Urinary bladder (tissue), 4 donors: ENCODE results near the gene LCE1C. TPM values are rescaled to one million over a fixed set of nuclear protein-coding genes. Genes with fewer than 3 reads are reported as not detected.

Experiments used
- DNase-seq: peaks from one replicate; pipeline ENCODE4 v3.0.0-alpha.2; 2015; ENCODE audit errors: extremely low spot score
- H3K27ac ChIP-seq: one replicate; pipeline ENCODE4 v1.5.1; 2013; ENCODE audit warnings: low read depth, mild to moderate bottlenecking, moderate library complexity
- H3K36me3 ChIP-seq: one replicate; pipeline ENCODE4 v1.6.1; 2013; ENCODE audit warnings: mild to moderate bottlenecking, moderate library complexity; ENCODE audit not compliant: insufficient read depth
- H3K4me1 ChIP-seq: one replicate; pipeline ENCODE4 v1.6.1; 2013; ENCODE audit warnings: mild to moderate bottlenecking, moderate library complexity; ENCODE audit not compliant: insufficient read depth
- H3K4me3 ChIP-seq: one replicate; pipeline ENCODE4 v1.5.1; 2013; ENCODE audit warnings: low read depth, low read length
- WGBS: extraction: QIAGEN DNeasy Blood & Tissue Kit; methylation state at CpG from one replicate; pipeline ENCODE4 v1.1.7; 2013; 5-methylcytosine and 5-hydroxymethylcytosine counted together
- polyA plus RNA-seq: library from polyadenylated mRNA; stranded (reverse); fragments of 200-250 nt; gene quantifications from one replicate; pipeline ENCODE4 v1.2.3, GENCODE V29; 2013
- total RNA-seq: library from RNA; depleted of rRNA; stranded (reverse); fragments of >200 nt; gene quantifications from one replicate; pipeline ENCODE4 v1.2.3, GENCODE V29; 2014
- donor health status: healthy with polysubstance abuse.
- donor health status: healthy.

Gene LCE1C, protein sequence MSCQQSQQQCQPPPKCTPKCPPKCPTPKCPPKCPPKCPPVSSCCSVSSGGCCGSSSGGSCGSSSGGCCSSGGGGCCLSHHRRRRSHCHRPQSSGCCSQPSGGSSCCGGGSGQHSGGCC
- total RNA-seq, result not detected
- polyA plus RNA-seq, result not detected

DNA sequence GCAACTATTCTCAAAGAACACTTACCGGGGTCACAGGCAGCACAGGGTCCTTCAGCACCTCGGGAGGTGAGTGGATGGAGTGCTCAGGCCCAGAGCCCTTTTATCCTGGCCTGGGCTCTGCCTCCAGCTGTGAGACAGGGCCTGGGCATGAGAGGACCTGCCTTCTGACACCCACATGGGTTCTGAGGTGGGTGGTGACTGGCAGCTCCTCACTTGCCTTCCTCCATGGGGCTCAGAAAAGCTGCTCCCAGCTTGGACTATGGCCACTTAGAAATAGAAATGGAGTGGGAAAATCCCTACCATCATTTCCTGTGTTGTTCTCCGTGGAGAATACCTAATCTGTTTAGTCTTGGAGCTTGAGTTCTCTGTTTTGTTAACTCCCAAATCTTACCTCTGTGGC is at the start of gene LCE1C:
Gene LCE1C (minus strand): TSS at position 76 of the 400 bp plus-strand sequence. CDS start 1,173 bp downstream, outside the sequence.
- H3K27ac ChIP-seq, result no peak within 1 kb of the TSS
- no peaks in the 10 kb centered on the region for H3K4me1 ChIP-seq
- no peaks in the 10 kb centered on the region for H3K36me3 ChIP-seq
- WGBS, result 55% methylated on average over 3 of the region's 3 CpGs
- H3K4me3 ChIP-seq, result no peak within 1 kb of the TSS
- no peak for DNase-seq

DNA sequence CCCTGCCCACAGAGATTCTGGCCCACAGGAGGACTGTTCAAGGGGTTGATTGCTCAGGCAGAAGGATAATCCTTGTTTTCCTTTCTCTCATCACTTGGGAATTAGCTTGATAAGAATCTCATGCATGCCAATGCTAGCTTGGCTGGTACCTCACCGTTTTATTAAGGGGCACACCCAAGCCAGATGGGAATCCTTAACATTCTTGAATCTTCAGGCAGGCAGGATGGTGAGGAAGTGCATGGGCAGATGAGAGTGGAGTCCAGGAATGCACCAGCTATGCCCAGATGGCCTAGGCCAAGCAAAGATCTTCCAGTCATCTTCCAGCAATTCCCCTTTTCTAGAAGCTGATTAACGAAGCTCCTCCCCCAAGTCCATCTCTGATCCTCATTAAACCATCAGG is 49.2 kb upstream of the LCE1C start:
- Histone ChIP-seq H3K4me3 (no peak overlapping the region), H3K4me1 (no peaks in the 10 kb centered on the region), H3K36me3 (no peaks in the 10 kb centered on the region), H3K27ac (no peak overlapping the region)
- WGBS, result 60% methylated on average over 2 of the region's 2 CpGs
- no peak for DNase-seq

DNA sequence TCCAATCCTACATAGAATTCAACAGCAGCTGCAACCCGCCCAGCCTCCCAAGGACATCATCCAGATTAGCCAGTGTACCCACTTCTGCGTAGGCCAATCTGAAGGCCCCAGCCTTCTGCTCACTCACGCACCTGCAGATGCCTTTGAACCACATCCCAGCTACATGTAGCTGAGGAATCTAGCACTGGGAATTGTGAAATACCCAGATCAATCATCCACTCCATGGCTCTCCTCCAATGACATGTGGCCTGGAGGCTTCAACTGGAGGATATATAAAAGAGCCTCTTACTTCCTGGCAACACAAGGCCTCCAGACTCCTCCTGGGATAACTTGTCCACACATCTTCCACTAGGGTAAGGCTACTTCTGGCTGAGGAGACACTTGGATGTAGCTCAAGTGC is 36.1 kb upstream of the LCE1C start, which contains the start of gene LCE6A:
Gene LCE6A (plus strand): TSS at position 301 of the 400 bp plus-strand sequence. CDS start 665 bp downstream, outside the sequence.
- H3K36me3 ChIP-seq, result no peaks in the 10 kb centered on the region
- H3K4me1 ChIP-seq, result no peaks in the 10 kb centered on the region
- no peak within 1 kb of the TSS for H3K4me3 ChIP-seq
- H3K27ac ChIP-seq, result no peak within 1 kb of the TSS
- 79% methylated on average over 3 of the region's 3 CpGs for WGBS
- no peak for DNase-seq

DNA sequence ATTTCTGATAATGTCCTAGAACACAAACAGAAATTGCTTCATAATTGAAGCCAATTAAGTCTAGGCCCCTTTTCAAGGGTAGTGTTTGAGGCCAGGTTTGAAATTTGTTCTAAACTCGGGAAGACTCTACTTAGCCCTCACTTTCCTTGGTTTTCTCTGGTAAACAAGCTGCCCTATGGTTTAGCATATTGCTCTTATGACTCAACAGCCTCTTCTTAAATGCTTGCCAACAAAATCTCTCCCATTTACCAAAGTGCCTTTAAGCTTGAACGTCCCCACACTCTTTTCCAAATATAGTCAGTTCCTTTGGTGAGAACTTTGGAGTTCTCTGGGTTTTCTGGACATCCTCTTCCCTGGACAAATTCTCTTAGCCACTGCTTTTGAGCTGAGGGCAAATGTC is 30.4 kb upstream of the LCE1C start:
- WGBS, result 41% methylated on average over 2 of the region's 2 CpGs
- Histone ChIP-seq H3K36me3 (no peaks in the 10 kb centered on the region), H3K4me1 (no peaks in the 10 kb centered on the region), H3K4me3 (no peak overlapping the region), H3K27ac (no peak overlapping the region)
- no peak for DNase-seq

DNA sequence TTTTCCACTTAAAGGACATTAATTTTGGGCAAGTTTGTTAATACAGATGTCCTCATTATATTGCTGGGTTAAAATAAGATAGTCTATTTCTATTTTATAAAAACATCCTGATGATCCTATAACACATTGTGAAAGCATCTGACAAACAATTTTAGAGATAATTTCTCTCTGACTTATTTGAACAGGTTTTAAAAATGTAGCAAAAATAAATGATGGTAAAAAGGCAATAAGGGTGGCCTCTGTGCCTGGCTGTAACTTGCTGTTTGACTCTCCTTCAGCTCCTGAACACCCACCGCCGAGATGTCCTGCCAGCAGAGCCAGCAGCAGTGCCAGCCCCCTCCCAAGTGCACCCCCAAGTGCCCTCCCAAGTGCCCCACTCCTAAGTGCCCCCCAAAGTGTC is 20.7 kb upstream of the LCE1C start, which contains the start of gene LCE1A:
Gene LCE1A (plus strand): TSS at position 301 of the 400 bp plus-strand sequence. CDS start 0 bp downstream, at position 301.
- H3K36me3 ChIP-seq, result no peaks in the 10 kb centered on the region
- no peak within 1 kb of the TSS for H3K4me3 ChIP-seq
- H3K27ac ChIP-seq, result no peak within 1 kb of the TSS
- 69% methylated on average over 2 of the region's 2 CpGs for WGBS
- H3K4me1 ChIP-seq, result no peaks in the 10 kb centered on the region
- no peak for DNase-seq

DNA sequence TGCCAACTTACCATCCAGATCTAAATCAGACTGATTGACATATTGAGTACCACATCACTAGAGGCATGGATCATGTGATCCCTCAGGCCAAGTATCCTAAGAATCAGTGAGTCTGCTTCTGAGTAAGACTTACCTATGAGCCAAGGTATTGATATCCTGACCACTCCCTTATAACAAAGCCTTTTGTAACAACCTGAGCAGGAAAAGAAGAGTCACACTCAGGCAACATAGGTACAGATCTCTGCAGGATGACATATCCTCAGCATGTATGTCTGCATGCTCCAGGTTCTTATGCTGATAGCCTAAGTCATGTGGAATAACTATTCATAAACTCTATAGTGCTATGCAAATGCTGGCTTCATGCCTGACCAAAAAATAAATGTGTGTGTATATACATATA is 18.5 kb upstream of the LCE1C start:
- no peak overlapping the region for H3K4me3 ChIP-seq
- no peaks in the 10 kb centered on the region for H3K4me1 ChIP-seq
- no peak overlapping the region for H3K27ac ChIP-seq
- no peaks in the 10 kb centered on the region for H3K36me3 ChIP-seq
- DNase-seq, result no peak

DNA sequence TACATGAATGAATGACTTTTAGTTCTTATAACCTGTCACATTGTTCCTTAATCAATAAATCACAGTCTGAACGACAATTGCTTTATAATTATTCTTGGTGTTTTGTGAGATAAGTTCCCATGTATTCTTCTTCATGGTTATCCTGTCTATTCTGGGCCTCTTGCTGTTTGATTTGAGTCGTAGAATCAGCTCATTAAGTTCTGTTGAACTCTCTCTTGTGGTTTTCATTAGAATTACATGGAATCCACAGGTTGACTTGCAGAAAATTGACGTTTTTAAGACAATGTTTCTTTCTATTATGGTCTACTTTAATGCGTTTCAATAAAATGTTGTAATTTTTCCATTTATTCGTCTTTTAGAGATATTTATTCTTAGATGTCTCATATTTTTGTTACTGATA is 16.8 kb upstream of the LCE1C start:
- 39% methylated on average over 5 of the region's 5 CpGs for WGBS
- H3K36me3 ChIP-seq, result no peaks in the 10 kb centered on the region
- H3K4me3 ChIP-seq, result no peak overlapping the region
- H3K4me1 ChIP-seq, result no peaks in the 10 kb centered on the region
- DNase-seq, result no peak
- H3K27ac ChIP-seq, result no peak overlapping the region

DNA sequence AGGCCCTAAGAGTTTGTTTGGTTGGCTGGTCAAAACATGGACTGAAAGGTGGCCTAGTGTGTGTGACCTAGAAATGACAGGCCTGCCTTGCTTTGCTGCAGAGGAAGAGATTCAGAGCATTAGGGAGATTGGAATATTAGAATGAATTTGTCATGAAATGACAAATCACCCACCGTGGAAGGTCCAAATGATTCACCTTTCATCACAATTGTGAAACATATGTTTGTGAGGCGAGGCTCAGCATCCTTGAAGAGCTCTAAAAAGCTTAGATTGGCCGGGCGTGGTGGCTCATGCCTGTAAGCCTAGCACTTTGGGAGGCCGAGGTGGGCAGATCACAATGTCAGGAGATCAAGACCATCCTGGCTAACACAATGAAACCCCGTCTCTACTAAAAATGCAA is 10.9 kb upstream of the LCE1C start:
- Histone ChIP-seq H3K27ac (no peak overlapping the region), H3K4me3 (no peak overlapping the region), H3K4me1 (no peaks in the 10 kb centered on the region), H3K36me3 (no peaks in the 10 kb centered on the region)
- no peak for DNase-seq
- 87% methylated on average over 6 of the region's 6 CpGs for WGBS

DNA sequence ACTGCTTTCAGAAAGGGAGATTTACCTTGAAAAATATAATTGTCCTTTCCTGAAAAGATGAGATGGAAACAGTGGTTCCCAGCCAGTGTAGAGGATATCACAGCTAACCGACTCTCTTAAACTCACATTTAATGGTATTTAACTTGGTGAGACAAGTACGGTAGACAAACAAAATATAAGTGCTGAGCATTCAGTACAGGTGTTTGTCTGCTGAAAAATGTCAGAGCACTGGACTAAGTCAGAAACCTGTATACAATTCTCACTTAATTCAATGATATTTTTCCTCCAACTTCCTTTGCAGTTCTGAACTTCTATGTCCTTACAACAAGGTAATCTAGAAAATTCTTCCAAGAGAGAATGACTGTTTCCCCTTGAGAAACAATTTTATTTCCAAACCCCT is 5.2 kb upstream of the LCE1C start, which contains the start of gene LCE1B:
Gene LCE1B (plus strand): TSS at position 301 of the 400 bp plus-strand sequence. CDS start 476 bp downstream, outside the sequence.
- Histone ChIP-seq H3K4me1 (no peaks in the 10 kb centered on the region), H3K4me3 (no peak within 1 kb of the TSS), H3K27ac (no peak within 1 kb of the TSS), H3K36me3 (no peaks in the 10 kb centered on the region)
- WGBS, result 63% methylated on average over 2 of the region's 2 CpGs
- no peak for DNase-seq

DNA sequence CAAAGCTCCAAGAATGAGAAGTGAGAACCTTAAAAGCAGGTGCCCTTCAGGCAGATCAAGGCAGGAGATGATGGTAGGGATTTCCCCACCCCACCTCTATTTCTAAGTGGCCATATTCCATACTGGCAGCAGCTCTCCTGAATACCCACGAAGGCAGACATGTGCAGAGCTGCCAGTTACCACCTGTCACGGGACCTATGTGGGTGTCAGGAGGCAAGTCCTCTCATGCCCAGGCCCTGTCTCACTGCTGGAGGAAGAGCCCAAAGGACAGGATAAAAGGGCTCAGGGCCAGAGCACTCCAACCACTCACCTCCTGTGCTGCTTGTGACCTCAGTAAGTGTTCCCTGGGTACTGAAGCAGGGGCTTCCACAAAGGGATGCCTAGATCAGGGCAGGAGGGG is 4.6 kb upstream of the LCE1C start:
- Histone ChIP-seq H3K4me1 (no peaks in the 10 kb centered on the region), H3K4me3 (no peak overlapping the region)
- WGBS, result 79% methylated on average over 2 of the region's 2 CpGs

DNA sequence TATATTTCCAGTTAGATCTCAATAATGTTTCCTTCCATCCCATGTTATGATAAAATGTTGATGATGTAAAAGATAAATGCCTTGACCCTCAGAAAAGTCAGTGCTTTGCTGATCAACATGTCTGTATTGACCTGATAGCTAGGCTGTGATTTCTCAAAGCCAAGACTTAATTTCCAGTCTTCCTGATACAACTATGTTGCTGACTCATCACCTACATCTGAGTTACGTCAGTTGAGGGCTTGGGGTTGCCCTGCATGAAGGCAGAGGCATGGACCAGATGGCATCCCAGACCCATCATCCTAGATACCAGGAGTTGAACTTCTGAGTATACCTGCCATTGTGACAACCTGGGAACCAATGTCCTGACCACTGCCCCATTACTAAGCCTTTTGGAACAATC is 5.1 kb downstream of the LCE1C start:
- Histone ChIP-seq H3K4me3 (no peak overlapping the region), H3K4me1 (no peaks in the 10 kb centered on the region), H3K36me3 (no peaks in the 10 kb centered on the region), H3K27ac (no peak overlapping the region)
- DNase-seq, result no peak
- 54% methylated on average over 1 of the region's 1 CpG for WGBS

More for the DNA sequence above, 4.6 kb upstream of the LCE1C start:
- DNase-seq, result no peak
- Histone ChIP-seq H3K27ac (no peak overlapping the region), H3K36me3 (no peaks in the 10 kb centered on the region)

DNA sequence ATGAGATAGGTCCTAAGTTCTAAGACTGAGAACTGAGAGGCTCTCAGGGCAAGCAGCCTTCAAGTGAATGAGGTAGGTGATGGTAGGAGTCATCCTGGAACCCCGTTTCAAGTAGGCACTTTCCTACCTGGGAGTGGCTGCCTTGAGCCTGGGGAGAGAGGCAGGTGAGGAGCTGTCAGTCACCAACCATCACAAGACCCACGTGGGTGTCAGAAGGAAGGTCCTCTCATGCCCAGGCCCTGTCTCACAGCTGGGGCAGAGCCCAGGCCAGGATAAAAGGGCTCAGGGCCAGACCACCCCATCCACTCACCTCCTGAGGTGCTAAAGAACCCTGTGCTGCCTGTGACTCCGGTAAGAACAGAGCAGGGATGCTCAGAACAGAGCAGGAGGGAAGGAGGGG is 10.0 kb downstream of the LCE1C start, which contains the start of gene LCE1D:
Gene LCE1D (plus strand): TSS at position 301 of the 400 bp plus-strand sequence. CDS start 1,074 bp downstream, outside the sequence.
- DNase-seq, result no peak
- no peaks in the 10 kb centered on the region for H3K4me1 ChIP-seq
- no peak within 1 kb of the TSS for H3K4me3 ChIP-seq
- 59% methylated on average over 3 of the region's 3 CpGs for WGBS
- no peaks in the 10 kb centered on the region for H3K36me3 ChIP-seq
- H3K27ac ChIP-seq, result no peak within 1 kb of the TSS

DNA sequence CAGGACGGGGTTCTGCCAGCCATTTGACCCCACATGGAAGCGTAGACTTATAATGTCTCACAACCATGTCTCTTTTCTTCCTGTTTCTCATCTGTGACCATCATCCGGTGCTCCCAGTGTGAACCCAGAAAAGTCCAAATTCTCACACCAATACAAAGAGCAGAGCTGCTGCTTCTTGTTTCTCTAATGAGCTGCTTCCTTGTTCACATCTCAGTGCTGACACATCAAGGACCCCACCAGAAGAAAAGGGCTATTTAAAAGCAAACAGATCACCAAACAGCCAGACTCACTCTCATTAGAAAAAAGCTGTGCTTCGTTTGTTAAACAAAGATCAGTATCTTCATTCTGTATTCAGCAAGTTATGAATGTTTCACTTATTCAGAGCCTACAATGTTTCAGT is 10.8 kb downstream of the LCE1C start:
- Histone ChIP-seq H3K27ac (no peak overlapping the region), H3K36me3 (no peaks in the 10 kb centered on the region), H3K4me3 (no peak overlapping the region), H3K4me1 (no peaks in the 10 kb centered on the region)
- 64% methylated on average over 4 of the region's 4 CpGs for WGBS
- no peak for DNase-seq

DNA sequence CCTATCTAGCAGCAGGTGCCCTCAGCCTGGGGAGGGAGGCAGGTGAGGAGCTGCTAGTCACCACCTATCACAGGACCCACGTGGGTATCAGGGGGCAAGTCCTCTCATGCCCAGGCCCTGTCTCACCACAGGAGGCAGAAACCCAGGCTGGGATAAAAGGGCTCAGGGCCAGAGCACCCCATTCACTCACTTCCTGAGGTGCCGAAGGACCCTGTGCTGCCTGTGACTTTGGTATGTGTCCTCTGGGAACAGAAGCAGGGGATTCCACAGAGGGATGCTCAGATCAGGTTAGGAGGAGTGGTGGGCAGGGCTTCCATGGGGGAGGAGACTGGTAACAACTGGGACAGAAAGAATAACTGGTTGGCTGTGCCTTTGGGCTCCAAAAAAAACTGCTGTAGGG is 20.4 kb downstream of the LCE1C start, which contains the start of gene LCE1E:
Gene LCE1E (plus strand): TSS at position 181 of the 400 bp plus-strand sequence. CDS start 1,043 bp downstream, outside the sequence.
- DNase-seq, result no peak
- Histone ChIP-seq H3K27ac (no peak within 1 kb of the TSS), H3K4me3 (no peak within 1 kb of the TSS), H3K36me3 (no peaks in the 10 kb centered on the region), H3K4me1 (no peaks in the 10 kb centered on the region)
- 45% methylated on average over 2 of the region's 2 CpGs for WGBS
